Skeletal muscle satellite cell (primary cell): ENCODE measurements around the gene SAE1. TPM values are rescaled to one million over a fixed set of nuclear protein-coding genes. Genes with fewer than 3 reads are reported as not detected.

ENCODE experiments used
- H3K27me3 ChIP-seq: 2 replicates; pipeline ENCODE4 v1.7.0; 2013; ENCODE audit warnings: low read length; ENCODE audit not compliant: control insufficient read depth, insufficient read depth
- H3K36me3 ChIP-seq: 2 replicates; pipeline ENCODE4 v1.7.0; 2013; ENCODE audit warnings: mild to moderate bottlenecking, control low read depth, low read length; ENCODE audit not compliant: insufficient read depth
- H3K4me1 ChIP-seq: 2 replicates; pipeline ENCODE4 v1.7.0; 2013; ENCODE audit warnings: low read length; ENCODE audit not compliant: control insufficient read depth, insufficient read depth
- H3K4me2 ChIP-seq: 2 replicates; pipeline ENCODE4 v1.7.0; 2013; ENCODE audit warnings: mild to moderate bottlenecking, low read length
- H3K4me3 ChIP-seq: 2 replicates; pipeline ENCODE4 v1.7.0; 2013; ENCODE audit warnings: low read length
- H3K9ac ChIP-seq: 2 replicates; pipeline ENCODE4 v1.7.0; 2013; ENCODE audit warnings: mild to moderate bottlenecking, low read depth, low read length, moderate library complexity
- H3K9me3 ChIP-seq: replicated peaks from 2 replicates; pipeline ENCODE4 v1.7.0; 2013; ENCODE audit warnings: mild to moderate bottlenecking, control low read depth, low read length
- total RNA-seq: library from RNA; depleted of rRNA; stranded (reverse); fragments of >200 nt; gene quantifications from 2 replicates; pipeline ENCODE4 v1.2.3, GENCODE V29; 2012; rRNA removed

SAE1 gene
- total RNA-seq, result 115 and 118 TPM in 2 replicates

DNA sequence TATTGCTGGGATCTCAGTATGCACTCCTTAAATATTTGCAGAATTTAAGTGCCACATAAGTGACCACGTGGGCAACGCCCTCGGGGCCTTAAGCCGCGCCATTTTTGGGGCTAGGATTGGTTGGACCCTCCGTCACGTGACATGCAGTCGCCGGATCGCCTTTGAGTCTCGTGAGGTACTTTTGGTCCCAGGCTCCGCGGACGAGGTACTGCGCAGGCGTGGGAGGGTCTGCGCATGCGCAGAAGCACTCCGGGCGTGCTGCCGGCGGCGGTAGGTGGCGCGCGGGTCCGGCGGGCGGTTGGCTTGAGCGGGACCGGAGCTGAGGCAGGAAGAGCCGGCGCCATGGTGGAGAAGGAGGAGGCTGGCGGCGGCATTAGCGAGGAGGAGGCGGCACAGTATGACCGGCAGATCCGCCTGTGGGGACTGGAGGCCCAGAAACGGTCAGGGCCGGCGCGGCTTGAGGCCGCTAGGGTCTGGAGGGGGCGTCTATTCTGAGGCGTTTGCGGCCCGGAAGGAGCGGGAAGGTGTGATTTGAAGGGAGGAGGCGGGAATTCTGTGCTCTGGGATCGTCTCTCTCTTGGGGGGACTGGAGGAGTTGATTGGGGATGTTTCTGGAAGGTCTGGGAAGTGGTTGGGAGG, at the start of gene SAE1:
SAE1 (plus strand) TSS at position 247 of the 639 bp plus-strand sequence; CDS start at position 343, 96 bp downstream.
- peak within 1 kb of the TSS; percentile 94 for H3K4me2 ChIP-seq
- peaks cover 14% of the 10 kb centered on the region for H3K36me3 ChIP-seq
- H3K27me3 ChIP-seq, result no peaks in the 10 kb centered on the region
- H3K9me3 ChIP-seq, result no peaks in the 10 kb centered on the region
- H3K9ac ChIP-seq, result peak within 1 kb of the TSS; percentile 99
- peak within 1 kb of the TSS; percentile 94 for H3K4me3 ChIP-seq
- H3K4me1 ChIP-seq, result peaks cover 31% of the 10 kb centered on the region

DNA sequence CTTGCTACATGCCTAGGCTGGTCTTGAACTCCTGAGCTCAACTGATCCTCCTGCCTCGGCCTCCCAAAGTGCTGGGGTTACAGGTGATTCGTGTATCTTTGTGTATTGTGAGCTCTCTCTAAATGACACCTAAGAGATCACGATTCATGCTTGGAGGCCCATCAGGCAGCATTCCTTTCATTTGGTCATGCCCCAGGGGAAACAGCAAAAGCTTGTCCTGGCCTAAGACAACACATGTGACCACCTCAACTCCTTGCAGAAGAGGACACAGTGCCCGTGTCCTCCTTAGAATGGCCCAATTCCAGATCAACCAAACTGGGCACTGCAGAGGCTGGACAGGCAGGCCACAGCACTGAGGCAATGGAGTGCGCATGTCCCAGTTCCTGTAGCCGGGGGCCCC, 49.5 kb upstream of the SAE1 start:
- H3K27me3 ChIP-seq, result no peaks in the 10 kb centered on the region
- no peak overlapping the region for H3K4me2 ChIP-seq
- H3K9me3 ChIP-seq, result no peaks in the 10 kb centered on the region
- peaks cover 8% of the 10 kb centered on the region for H3K4me1 ChIP-seq
- H3K36me3 ChIP-seq, result peaks cover 69% of the 10 kb centered on the region
- H3K9ac ChIP-seq, result no peak overlapping the region
- no peak overlapping the region for H3K4me3 ChIP-seq

- Histone ChIP-seq H3K4me1 (peaks cover 8% of the 10 kb centered on the region), H3K9me3 (no peaks in the 10 kb centered on the region), H3K9ac (no peak overlapping the region), H3K4me3 (no peak overlapping the region), H3K4me2 (no peak overlapping the region), H3K36me3 (peaks cover 73% of the 10 kb centered on the region), H3K27me3 (no peaks in the 10 kb centered on the region)
Observed at GRCh38 chr19:47082493-47082892, 48.1 kb upstream of the SAE1 start.

DNA sequence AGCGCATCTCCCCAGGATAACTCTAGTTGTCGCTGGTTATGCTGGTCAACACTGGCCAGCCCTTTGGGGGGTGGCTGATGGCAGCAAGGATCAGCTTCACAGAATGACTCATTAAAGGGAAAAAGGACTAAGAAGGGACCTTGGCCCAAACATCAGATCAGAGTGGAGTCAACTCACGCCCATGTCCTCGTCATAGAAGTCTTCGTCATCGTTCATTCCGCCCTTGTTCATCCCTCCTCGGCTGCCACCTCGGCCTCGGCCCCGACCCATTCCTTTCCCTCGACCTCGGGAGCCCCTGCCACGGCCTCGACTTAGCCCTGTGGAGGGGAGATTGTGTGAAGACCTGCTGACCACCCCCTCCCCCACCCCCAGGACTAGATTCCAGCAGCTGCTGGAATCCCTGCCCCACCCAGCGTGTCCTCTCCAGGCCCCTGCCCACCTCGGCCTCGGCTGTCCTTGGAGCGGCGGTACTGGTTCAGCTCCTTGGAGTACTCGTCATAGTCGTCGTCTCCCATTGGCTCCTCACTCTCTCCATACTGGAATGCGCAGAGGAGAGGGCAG, 45.7 kb upstream of the SAE1 start:
- Histone ChIP-seq H3K4me3 (no peak overlapping the region), H3K4me1 (peaks cover 3% of the 10 kb centered on the region)

DNA sequence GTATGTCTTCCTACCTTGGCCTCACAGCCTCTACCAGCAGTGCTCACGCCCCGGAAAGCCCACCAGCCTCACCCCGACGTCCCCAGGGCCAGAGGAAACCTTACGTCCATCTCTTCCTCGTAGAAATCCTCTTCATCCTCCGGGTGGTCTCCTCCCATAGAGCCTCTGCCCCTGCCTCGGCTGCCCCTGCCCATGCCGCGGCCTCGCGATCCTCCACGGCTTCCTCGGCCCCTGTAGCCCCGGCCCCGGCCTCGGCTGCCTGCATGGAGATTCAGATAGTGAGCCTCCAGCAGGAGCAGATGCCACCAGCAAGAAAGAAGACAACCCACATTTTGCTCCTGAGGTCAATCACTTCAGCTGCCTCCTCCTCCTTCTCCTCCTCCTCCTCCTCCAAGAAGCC, 44.4 kb upstream of the SAE1 start:
- Histone ChIP-seq H3K4me1 (no peaks in the 10 kb centered on the region), H3K4me2 (no peak overlapping the region), H3K36me3 (peaks cover 72% of the 10 kb centered on the region), H3K4me3 (no peak overlapping the region), H3K9ac (no peak overlapping the region), H3K27me3 (no peaks in the 10 kb centered on the region), H3K9me3 (no peaks in the 10 kb centered on the region)

More for the DNA sequence above, 45.7 kb upstream of the SAE1 start:
- peaks cover 74% of the 10 kb centered on the region for H3K36me3 ChIP-seq
- H3K4me2 ChIP-seq, result no peak overlapping the region
- no peak overlapping the region for H3K9ac ChIP-seq
- no peaks in the 10 kb centered on the region for H3K9me3 ChIP-seq
- no peaks in the 10 kb centered on the region for H3K27me3 ChIP-seq

DNA sequence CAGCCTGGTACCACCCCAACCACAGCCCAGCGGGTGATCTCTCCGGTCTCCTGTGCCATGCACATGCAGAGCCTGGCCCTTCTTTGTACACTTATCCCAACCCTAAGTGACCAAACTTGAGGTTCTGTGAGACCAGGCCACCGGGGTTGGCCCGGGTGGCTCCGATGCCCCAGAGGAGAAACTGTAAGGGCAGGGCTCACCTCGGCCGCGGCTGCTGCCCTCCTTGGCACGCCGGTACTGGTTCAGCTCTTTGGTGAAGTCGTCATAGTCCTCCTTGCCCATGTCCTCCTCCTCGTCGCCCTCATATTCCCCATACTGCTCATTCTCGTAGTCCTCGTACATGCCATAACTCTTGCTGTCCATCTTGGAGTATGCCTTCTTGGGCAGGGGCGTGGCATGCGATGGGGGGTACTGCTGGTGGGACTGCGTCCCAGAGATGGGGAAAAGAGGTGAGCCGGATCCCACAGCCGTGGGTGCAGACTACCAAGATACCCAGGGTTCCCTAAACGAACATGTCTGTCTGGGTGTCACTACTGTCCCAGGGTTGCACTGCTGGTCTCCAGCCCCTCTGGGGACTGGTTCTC, 40.8 kb upstream of the SAE1 start:
- Histone ChIP-seq H3K9me3 (no peaks in the 10 kb centered on the region), H3K4me1 (peaks cover 13% of the 10 kb centered on the region), H3K4me2 (no peak overlapping the region), H3K27me3 (no peaks in the 10 kb centered on the region), H3K9ac (no peak overlapping the region), H3K4me3 (no peak overlapping the region), H3K36me3 (peaks cover 60% of the 10 kb centered on the region)

- Histone ChIP-seq H3K4me3 (no peak overlapping the region), H3K4me1 (peaks cover 45% of the 10 kb centered on the region), H3K9ac (no peak overlapping the region), H3K36me3 (peaks cover 41% of the 10 kb centered on the region), H3K4me2 (no peak overlapping the region), H3K9me3 (no peaks in the 10 kb centered on the region), H3K27me3 (no peaks in the 10 kb centered on the region)
Observed at GRCh38 chr19:47093254-47093653, 37.4 kb upstream of the SAE1 start.

DNA sequence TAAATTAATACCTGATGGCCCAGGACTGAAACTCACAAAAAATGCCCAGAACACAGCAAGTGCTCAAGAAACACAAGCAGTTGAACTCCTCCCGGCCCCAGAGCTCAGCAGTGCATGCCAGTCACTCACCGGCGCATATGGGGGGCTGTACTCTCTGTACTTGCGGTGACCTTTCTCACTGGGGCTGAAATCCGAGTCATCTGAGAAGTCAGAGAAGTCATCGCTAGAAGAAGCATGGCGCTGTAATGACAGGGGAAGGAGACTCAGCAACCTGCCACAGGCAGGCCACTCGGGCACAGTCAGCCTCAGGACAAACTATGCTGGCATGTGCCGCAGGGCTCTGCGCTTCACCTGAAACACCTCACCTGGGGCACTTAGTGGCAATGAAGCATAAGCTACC, 36.8 kb upstream of the SAE1 start:
- Histone ChIP-seq H3K9me3 (no peaks in the 10 kb centered on the region), H3K27me3 (no peaks in the 10 kb centered on the region), H3K4me1 (peaks cover 51% of the 10 kb centered on the region), H3K4me3 (no peak overlapping the region), H3K9ac (no peak overlapping the region), H3K4me2 (no peak overlapping the region), H3K36me3 (peaks cover 37% of the 10 kb centered on the region)

- Histone ChIP-seq H3K4me2 (no peak overlapping the region), H3K4me3 (no peak overlapping the region), H3K27me3 (no peaks in the 10 kb centered on the region), H3K9ac (peak overlapping the region; percentile 5), H3K9me3 (no peaks in the 10 kb centered on the region), H3K4me1 (peaks cover 57% of the 10 kb centered on the region), H3K36me3 (peaks cover 29% of the 10 kb centered on the region)
Observed at GRCh38 chr19:47094557-47095475, 35.8 kb upstream of the SAE1 start.

- Histone ChIP-seq H3K4me1 (peaks cover 57% of the 10 kb centered on the region), H3K36me3 (peaks cover 21% of the 10 kb centered on the region), H3K9ac (peak overlapping the region; percentile 5), H3K9me3 (no peaks in the 10 kb centered on the region), H3K4me3 (no peak overlapping the region), H3K4me2 (peak overlapping the region; percentile 9), H3K27me3 (no peaks in the 10 kb centered on the region)
Observed at GRCh38 chr19:47095476-47096099, 35.0 kb upstream of the SAE1 start.
